Measurements from ENCODE around the gene ZSCAN10.

Gene ZSCAN10

DNA sequence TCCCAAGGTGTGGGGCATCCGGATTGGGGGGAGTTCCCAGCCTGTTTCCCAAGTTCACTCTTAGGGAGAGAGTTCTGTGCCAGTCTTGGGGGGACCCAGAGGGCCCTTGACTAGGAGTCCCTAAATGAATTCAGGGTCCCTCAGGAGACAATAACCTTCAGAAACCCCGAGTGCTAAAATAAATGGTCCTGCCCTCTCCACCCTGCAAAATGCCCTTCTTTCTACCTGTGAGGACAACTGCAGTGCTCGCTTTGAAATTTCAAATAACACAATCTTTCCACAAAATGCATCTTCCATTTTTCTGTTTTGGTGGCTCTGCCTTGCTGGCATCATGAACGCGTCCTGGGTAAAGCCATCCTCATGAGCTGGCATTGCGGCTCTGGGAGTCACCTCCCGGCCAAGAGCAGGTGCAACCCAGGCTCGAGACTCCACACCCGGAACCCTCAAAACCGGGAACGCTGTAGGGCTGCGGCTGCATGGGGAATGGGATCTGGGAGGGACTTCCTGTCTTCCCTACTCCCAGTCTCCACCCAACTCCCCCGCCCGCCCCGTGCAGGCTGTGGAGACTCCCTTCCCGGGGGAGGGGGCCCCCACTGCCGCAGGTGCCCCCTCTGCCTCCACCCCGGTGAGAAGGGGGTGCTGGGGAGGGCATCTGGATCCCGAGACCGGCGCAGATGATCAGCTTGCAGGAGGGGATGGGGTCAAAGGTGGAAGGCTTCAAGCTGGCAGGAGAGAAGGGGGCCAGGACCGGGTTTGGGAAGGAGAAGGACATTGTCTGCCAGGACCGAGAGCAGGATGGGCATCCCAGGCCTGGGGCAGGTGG, 13.2 kb upstream of the ZSCAN10 start, which contains the start of gene ZNF205:
Gene ZNF205 (plus strand): TSS at position 529 of the 823 bp plus-strand sequence. CDS start 845 bp downstream, outside the sequence.
- no peak for DNase-seq (ENCODE audit: extremely low read depth in 1 of 2, low read depth in 1 of 2)

DNA sequence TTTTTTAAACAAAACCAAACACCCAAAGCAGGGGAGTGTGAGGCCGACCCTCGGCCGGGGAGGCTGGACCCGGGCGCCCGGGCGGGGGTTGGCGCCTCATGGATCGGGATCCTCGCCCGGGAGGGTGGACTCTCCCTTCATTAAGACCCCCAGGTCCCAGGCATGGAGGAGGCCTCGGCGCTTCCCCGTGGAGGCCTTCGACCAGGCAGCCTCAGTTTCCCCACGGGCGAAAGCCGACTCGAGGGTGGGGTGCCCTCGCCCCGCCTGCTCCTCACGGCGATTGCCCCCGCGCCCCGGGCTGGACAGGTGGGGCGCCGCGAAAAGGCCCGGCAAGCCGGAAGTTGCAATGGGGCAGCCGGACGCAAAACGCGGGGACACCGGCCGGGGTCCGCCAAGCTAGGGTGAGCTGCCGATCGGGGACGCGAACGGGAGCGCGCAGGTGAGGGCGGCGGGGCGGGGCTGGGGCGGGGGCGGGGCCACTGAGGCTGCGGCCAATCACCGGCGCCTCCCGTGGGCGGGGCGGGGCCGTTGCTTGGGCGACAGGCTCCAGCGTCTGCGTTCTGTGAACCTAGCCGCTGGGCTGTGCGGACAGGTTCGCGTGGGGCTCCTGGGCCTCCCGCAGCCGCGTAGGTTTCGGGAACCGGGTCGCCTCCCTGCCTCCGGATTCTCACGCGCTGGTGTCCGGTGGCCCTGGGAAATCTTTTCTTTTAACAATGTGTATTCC, 7.3 kb upstream of the ZSCAN10 start:
- DNase-seq (ENCODE audit: extremely low read depth in 1 of 2, low read depth in 1 of 2) = peak; percentile 76 to 86

DNA sequence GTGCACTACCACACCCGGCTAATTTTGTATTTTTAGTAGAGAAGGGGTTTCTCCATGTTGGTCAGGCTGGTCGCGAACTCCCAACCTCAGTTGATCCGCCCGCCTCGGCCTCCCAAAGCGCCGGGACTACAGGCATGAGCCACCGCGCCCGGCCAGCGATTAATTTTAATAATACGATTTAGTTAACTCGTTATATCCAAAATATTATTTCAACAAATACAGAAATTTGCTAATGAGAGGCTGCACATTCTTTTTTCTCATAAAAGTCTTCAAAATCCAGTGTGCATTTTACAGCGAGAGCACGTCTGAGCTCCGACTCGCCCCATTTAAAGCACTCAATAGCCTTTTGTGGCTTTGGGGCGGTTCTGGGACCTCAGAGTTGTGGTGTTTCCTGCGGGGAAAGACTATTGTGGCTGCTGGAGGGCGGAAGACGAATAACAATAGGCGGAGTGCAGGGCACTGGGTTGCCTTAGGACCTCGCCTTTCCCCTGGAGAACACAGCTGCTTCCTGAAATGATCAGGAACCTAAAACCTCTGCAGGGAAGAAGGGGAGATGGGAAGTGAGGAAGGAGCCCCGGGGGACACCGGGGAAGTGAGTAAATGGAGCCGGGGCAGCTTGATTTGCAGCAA, 2.9 kb upstream of the ZSCAN10 start:
- DNase-seq (ENCODE audit: extremely low read depth in 1 of 2, low read depth in 1 of 2) = no peak

DNA sequence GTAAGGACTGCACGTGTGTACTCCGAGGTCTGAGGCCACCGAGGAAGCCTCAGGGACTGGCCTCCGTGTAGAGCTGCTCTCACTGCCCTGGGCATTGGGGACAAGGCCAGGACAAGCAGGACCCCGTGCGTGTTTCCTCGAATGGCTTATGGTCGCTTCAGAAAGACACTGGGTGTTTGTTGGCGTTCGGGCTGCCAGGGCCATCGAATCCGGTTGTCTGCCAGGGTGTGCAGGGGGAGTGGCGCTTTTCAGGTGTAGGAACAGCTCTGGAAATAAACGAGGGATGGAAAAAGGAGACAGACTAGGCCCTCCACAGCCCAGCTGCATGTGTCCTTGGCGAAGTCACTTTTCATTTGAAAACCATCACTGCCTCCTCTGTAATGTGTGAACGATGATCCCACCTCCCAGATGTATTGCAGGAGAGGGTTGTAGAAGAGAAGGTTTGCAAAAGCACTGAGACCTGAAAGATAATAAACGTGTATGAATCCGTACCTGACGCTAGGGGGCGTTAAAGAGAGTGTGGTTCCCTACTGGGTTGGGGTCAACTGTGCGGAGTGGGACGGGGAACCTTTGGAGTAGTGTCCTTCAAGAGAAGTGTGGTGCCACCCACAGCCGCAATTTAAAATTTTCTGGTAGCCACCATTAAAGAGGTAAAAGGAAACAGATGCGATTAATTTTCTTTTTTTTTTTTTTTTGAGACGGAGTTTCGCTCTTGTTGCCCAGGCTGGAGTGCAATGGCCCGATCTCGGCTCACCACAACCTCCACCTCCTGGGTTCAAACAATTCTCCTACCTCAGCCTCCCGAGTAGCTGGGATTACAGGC, 2.1 kb upstream of the ZSCAN10 start:
- no peak for DNase-seq (ENCODE audit: extremely low read depth in 1 of 2, low read depth in 1 of 2)

DNA sequence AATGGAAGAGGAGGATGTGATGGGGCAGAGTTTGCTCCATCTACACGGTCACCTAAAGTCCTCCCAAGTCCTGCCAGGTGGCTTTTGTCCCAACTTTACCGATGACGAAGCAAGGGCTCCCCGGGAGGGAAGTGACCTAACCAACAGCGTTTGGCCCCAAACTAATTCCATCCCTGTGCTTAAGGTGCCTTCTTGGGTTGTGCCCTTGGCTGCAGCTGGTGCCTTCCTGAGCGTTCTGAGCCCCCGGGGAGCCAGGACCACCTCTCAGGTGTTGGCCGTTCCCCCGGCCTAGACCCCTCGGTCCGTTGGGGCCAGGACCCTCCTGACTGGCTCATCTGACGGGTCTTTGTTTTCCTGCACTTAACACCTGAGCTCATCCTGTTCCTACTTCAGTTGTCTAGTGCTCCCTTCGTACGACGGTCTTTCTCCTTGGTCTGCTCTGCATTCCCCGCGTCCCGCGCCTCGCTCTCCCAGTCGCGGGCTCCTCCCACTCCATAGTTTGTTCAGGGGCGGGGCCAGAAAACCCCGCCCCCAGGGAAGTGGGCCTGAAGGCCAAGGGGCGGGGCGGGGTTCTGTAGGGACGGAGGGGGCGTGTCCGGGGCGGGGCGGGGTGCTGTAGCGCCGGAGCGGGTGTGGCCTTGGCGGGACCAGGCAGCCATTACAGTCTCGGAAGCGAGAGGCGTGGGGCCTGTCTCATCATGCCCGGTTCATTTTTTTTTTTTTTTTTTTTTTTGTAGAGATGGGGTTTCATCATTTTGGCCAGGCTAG, 822 bp upstream of the ZSCAN10 start:
- DNase-seq (ENCODE audit: extremely low read depth in 1 of 2, low read depth in 1 of 2) = peak; percentile 69 to 86

DNA sequence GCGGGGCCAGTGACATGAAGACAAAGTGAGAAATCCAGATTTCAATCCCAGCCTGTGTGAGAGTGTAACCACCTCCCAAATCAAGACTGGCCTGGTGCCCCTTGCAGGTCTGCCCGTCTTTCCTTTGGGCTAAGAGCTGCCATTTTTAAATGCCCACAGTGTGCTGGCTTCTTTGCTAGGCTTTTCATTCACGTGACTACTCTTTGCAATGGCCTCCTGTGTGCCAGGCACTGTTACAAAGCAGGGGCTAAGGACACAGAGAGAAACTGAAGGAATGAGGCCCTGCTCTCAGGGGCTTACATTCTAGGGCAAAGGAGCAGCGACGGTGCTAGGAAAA, 269 bp upstream of the ZSCAN10 start:
- DNase-seq (ENCODE audit: extremely low read depth in 1 of 2, low read depth in 1 of 2) = no peak

DNA sequence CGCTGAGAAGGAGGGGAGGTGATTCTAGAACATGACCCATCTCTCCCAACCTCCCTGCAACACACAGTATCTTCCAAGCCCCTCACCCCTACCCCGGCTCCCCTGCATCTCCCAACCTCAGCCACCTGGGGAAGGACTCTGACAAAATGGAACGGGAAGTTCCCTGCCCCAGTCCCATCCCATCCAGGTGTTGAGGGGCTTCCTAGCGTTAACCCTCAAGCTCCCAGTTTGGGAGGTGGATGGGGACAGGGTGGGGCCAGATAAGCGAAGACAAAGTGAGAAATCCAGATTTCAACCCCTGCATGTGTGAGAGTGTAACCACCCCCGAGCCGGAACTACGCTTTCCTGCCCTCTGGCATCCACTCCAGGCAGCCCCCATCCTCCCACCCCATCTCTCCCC, 1.8 kb downstream of the ZSCAN10 start:
- DNase-seq (ENCODE audit: extremely low read depth in 1 of 2, low read depth in 1 of 2) = no peak

DNA sequence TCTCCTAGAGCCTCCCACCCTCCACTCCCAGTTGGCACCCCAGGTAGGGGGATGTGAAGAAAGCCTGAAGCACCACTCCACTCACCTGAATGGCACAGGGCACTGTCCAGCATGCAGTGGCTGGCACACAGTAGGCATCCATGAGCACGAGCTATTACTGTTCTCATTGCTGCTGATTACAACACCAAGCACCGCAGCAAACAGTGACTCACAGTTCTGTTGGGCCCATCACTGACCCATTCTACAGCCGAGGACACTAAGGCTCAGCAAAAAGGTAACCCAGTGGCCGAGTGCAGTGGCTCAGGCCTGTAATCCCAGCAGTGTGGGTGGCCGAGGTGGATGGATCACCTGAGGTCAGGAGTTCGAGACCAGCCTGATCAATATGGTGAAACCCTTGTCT, 2.7 kb downstream of the ZSCAN10 start:
- DNase-seq (ENCODE audit: extremely low read depth in 1 of 2, low read depth in 1 of 2) = no peak

DNA sequence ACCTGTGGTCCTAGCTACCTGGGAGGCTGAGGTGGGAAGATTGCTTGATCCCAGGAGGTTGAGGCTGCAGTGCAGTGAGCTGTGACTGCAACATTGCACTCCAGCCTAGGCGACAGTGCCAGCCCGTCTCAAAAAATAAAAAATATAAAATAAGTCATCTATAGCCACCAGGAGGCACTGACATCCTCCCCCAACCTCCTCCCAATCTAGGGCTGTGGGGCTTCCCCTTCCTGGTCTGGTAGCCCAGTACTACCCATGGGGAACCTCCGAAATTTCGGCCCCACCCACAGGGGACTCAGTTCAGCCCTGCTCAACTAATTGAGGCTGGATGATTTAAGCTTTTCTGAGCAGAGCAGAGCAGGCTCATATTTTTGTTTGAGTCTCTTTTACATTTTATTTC, 3.2 kb downstream of the ZSCAN10 start:
- DNase-seq (ENCODE audit: extremely low read depth in 1 of 2, low read depth in 1 of 2) = no peak

DNA sequence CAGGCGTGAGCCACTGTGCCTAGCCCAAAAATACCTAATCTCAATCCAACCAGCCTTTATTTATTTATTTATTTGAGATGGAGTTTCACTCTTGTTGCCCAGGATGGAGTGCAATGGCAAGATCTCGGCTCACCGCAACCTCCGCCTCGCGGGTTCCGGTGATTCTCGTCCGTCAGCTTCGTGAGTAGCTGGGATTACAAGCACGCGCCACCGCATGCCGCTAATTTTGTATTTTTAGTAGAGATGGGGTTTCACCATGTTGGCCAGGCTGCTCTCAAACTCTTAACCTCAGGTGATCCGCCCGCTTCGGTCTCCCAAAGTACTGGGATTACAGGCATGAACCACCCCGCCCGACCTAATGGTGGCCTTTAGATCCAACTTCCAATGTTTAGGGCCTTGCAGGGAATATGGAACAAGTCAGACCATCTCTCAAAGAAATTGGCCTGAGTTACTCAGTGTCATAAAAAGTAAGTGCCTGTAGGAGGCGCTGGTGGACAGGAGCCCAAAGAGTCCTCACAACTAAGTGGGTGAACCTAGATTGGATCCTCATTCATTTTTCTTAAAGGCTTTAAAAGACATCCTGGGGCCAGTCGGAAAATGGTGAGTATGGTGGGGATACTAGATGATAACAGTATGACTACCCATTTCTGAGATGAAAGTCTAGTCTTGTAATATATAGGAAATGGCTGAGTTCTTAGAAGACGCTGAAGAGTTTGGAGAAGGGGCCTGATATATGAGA, 4.6 kb downstream of the ZSCAN10 start:
- DNase-seq (ENCODE audit: extremely low read depth in 1 of 2, low read depth in 1 of 2) = no peak

DNA sequence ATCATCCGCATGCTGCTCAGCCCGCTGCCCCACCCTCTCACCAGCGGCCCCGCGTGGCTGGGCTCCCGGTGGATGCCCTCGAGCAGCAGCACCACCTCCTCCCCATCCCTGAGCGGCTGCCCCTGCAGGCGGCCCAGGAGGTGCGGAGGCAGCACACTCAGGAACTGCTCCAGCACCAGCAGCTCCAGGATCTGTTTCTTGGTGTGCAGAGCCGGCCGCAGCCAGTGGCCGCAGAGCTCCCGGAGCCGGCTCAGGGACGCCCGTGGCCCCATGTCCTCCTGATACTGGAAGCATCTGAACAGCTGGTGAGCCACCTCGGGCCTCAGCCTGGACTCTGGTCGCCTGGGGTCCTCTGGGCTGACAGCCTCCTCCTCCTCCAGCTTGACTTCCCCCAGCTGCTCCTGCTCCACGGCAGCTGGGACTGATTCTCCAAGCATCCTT, 6.6 kb downstream of the ZSCAN10 start:
- DNase-seq (ENCODE audit: extremely low read depth in 1 of 2, low read depth in 1 of 2) = no peak

DNA sequence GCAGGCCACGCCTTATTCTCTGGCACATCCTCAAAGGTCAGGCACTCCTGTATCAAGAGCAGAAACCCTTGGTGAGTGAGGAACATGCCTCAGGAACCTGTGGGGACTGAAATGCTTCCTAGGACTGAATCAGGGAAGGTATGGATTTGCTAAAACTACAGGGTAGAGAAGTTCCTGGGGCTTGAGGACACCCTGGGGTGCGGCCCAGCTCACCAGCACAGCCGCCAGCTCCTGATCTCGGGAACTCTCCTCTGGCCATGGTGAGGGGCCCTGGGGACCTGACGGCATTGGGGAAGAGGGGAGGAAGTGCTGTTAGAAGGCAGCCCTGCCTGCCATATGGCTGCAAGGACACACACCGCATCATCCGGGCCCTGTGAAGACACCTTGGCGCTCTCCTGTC, 7.5 kb downstream of the ZSCAN10 start:
- no peak for DNase-seq (ENCODE audit: extremely low read depth in 1 of 2, low read depth in 1 of 2)

DNA sequence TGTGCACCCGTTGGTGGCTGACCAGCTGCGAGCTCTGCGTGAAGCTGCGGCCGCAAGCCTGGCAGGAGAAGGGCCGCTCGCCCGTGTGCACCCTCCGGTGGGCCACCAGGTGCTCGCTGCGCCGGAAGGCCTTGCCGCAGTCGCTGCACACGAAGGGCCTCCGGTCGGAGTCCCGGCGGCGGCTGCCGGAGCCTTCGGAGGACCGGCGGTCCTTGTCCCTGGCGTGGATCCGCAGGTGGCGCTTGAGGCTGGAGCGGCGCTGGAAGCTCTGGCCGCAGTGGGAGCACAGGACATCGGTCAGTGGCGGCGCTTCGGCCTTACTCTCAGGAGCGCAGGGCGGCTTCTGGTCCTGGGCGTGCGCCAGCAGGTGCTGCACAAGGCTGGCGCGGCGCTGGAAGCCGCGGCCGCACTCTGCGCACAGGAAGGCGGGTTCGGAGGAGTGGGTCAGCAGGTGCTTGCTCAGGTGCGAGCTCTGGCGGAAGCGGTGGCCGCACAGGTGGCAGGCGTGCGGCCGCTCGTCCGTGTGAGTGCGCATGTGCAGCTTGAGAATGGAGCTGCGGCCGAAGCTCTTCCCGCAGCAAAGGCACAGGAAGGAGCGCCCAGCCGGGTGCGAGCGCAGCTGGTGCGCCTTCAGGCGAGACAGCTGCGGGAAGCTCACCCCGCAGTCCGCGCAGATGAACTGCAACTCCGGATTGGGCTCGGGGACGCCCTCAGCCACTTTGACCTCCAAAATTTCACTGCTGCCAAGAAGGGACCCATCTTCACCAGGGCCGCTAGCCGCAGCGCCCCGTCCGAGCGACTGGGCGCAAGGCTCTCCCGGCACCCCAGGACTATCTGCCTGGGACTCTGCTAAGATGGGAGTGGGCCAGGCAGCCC, 9.1 kb downstream of the ZSCAN10 start:
- DNase-seq (ENCODE audit: extremely low read depth in 1 of 2, low read depth in 1 of 2) = no peak

DNA sequence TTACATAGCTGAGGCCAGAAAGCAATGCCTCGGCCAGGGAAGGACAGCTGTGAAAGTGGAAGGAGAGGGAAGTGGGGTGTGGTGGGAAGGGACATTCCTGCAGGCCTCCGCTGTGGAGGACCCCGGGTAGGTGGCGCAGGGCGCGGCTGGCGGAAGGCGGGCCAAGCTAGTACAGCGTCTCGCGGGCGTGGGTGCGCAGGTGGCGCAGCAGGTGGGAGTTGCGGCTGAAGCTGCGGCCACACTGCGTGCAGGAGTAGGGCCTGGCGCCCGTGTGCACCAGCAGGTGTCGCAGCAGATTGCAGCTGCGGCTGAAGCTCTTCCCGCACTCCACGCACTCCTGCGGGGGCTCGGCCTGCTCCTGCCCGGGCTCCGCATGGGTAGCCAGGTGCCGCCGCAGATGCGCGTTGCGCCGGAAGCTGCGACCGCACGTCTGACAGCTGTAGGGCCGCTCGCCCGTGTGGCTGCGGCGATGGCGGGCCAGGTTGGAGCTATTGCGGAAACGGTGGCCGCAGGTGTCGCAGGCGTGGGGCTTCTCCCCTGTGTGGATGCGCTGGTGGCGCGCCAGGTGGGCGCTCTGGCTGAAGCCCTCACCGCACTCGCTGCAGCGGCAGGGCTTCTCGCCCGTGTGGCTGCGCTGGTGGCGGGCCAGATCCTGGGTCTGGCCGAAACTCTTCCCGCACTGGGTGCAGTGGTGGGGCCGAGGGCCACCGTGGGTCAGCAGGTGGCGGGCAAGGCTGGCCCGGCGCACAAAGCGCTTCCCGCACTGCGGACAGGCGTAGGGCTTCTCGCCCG, 10.0 kb downstream of the ZSCAN10 start:
- no peak for DNase-seq (ENCODE audit: extremely low read depth in 1 of 2, low read depth in 1 of 2)

DNA sequence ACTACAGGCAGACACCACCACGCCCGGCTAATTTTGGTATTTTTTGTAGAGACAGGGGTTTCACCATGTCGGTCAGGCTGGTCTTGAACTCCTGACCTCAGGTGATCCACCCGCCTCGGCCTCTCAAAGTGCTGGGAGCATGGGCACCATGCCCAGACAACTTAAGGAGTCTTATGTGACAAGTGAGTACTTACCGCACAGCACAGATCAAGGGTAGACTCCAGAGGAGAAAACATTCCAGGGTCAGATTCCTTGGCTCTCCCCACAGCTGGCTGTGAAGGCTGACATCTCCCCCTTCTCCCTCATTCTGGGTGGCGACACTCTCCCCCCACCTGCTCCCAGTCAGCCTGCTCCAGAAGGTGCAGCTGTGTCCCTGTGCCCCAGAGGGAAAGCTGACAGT, 10.6 kb downstream of the ZSCAN10 start:
- DNase-seq (ENCODE audit: extremely low read depth in 1 of 2, low read depth in 1 of 2) = no peak

DNA sequence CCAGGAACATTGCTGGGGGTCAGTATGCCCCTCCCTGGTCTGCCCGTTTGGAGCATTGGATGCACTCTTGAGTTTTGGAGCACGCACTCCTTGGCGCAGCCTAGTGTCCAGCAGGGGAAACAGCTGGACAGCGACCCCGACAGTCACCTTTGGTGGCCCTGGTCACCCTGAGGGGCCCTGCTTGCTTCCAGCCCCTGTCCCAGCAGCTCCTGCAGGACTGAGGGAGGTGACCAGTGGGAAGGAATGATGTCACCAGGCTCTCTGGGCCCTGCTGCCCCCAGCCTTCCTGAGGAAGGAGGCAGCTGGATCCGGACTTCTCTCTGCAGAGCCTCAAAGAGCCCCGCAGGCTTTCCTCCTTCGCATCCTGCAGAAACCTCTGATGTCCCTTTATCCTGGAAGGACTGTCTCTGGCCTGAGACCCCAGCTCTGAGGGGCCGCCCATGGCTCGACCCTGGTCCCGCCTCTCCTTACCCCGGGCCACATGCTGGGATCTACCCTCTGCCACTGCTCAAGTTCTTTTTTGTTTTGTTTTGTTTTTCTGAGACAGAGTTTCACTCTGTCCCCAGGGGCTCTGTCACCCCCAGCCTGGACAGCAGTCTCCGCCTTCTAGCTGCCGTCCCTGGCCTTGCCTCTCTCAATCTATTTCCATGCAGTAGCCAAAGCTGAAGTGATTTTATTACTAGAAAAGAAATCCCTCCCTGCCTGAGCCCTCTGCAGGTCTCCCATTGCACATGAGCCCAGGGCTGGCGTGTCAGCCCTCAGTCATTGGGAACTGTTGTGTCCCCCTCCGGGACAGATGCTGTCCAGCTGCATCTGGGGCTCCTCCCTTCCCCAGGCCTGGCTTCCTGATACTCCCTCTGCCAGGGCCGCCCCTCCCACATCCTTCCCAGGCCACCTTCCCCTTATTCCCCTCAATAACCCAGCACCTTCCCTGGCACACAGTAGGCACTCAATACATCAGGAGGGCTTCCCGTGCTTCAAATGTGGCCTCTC, 11.6 kb downstream of the ZSCAN10 start:
- DNase-seq (ENCODE audit: extremely low read depth in 1 of 2, low read depth in 1 of 2) = no peak

All from activated CD8-positive, alpha-beta memory T cell treated with anti-CD3 and anti-CD28 coated beads for 1 hour (primary cell).